Tibial nerve (tissue), 4 donors: ENCODE results near the gene MAP4.

Experiments used
- EP300 ChIP-seq, 2 donors: sonication (generic); formaldehyde crosslinking; IDR thresholded peaks; one replicate each; pipeline ENCODE4 v1.6.1; 2017; ENCODE audit warnings: antibody characterized with exemption in 2 of 2, mild to moderate bottlenecking in 1 of 2
- POLR2A ChIP-seq, 2 donors: fragments of 450-650 bp; IDR thresholded peaks; one replicate each; pipeline ENCODE4 v1.6.1; 2017; ENCODE audit warnings: antibody characterized with exemption in 2 of 2, mild to moderate bottlenecking in 2 of 2, moderate library complexity in 2 of 2
- TF ChIP-seq, protein P1 (sequence below), 5 experiments: fragments of 200-600 bp in 3 of 5; fragments of 450-650 bp in 2 of 5; sonication (generic) in 3 of 5; IDR thresholded peaks; one replicate each; pipeline ENCODE4 v1.5.1; 2016 to 2019; ENCODE audit warnings: antibody characterized with exemption in 5 of 5, mild to moderate bottlenecking in 3 of 5, moderate library complexity in 2 of 5

DNA sequence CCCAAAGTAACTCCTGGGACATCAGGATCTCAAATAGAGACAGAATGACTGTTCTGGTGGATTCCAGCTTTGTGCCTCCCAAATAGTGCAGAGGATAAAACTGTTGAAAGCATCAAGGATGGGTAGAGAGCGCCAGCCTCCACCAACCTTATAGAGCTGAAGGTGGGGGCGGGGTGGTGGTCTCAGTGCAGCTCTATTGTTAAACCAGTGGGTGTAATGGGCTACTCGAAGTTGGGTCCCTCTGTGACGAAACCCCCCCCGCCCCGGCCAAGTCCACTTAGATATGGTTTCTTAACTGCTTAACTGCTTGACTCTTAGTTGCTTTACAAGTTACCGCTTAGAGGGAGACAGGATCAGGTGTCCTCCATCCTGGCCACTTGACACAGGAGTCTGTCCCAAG is 190.6 kb downstream of the MAP4 start:
- TF ChIP-seq, protein P1, sequence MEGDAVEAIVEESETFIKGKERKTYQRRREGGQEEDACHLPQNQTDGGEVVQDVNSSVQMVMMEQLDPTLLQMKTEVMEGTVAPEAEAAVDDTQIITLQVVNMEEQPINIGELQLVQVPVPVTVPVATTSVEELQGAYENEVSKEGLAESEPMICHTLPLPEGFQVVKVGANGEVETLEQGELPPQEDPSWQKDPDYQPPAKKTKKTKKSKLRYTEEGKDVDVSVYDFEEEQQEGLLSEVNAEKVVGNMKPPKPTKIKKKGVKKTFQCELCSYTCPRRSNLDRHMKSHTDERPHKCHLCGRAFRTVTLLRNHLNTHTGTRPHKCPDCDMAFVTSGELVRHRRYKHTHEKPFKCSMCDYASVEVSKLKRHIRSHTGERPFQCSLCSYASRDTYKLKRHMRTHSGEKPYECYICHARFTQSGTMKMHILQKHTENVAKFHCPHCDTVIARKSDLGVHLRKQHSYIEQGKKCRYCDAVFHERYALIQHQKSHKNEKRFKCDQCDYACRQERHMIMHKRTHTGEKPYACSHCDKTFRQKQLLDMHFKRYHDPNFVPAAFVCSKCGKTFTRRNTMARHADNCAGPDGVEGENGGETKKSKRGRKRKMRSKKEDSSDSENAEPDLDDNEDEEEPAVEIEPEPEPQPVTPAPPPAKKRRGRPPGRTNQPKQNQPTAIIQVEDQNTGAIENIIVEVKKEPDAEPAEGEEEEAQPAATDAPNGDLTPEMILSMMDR (IDR thresholded peaks at IDR 0.05) = no peak
- TF ChIP-seq POLR2A (IDR thresholded peaks at IDR 0.05) (no peak), EP300 (IDR thresholded peaks at IDR 0.05) (no peak)
